GM19099 (cell line): ENCODE results near the gene BCL2L13.

Experiments
- POLR2A ChIP-seq: IDR thresholded peaks from 3 replicates; pipeline ENCODE4 v1.6.1; 2011; ENCODE audit warnings: low read depth; ENCODE audit not compliant: insufficient read length; ENCODE audit errors: extremely low read depth

BCL2L13 gene

DNA sequence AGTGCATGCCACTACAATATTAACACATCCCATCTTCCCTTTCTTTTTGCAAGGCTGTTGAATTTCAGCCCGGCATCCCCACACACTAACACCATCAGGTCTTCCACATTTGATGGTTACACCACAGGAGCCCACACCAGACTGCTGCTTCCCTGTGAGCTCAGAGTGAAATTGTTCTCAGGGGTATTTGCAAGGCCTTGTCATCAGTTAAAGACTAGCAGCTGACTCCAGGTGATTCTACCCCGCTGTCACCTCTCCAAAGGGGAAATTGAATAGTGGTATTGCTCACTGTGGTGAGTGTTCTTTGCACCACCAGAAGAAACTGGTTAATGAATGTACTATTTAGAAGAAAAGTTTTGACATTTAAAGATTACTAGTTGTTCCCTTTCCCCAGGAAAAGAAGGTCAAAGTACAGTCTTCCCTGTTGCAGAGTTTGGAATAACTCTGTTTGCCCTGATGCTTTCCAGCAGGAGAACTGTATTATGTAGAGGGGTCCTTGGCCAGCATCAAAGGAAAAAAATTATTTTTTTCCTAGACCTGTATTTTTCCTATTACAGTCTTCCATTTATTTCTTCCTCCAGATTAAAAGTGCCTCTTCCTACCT, 93.8 kb downstream of the BCL2L13 start:
- no peak for TF ChIP-seq POLR2A

DNA sequence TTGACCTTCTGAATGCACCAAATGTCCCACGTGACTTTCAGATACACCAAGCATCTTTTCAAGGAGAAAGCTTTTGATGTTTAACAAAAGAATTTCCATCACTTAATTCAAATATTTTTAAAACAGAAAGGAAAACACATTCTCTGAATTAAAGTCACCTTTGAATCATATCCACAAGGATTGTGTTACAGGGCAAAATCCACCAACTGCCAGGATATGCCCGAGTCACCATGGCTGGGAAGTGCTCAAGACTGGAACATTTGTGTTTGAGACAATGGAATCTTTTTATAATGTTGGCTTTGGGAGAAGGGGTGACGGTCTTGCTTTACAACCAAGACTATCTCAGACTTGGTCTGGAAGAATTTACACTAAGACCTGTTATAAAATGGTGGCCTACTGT, 94.9 kb downstream of the BCL2L13 start:
- no peak for TF ChIP-seq POLR2A

DNA sequence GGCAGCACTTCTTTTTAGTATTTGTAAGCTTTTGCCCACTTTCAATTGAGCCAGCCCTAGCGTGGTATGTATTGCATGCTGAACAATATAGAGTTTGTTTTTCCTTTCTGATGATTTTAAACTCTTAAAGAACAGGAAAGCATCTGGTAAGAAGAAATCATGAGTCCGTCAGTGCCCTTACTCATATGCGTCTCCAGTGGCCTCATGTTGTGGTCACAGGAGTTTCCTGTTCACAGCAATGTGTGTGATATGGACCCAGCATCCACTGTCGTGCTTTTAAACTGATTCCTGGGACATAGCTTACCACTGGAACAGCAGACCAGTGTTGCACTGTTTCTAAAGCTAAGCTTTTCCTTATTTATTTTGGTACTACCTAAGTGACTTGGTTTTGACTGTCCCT, 95.6 kb downstream of the BCL2L13 start:
- no peak for TF ChIP-seq POLR2A

GRCh38 chr22:17738386-17739128, 100.0 kb downstream of the BCL2L13 start:
- TF ChIP-seq POLR2A = no peak

- no peak for TF ChIP-seq POLR2A
Measured at GRCh38 chr22:17739196-17739975, 100.8 kb downstream of the BCL2L13 start.

DNA sequence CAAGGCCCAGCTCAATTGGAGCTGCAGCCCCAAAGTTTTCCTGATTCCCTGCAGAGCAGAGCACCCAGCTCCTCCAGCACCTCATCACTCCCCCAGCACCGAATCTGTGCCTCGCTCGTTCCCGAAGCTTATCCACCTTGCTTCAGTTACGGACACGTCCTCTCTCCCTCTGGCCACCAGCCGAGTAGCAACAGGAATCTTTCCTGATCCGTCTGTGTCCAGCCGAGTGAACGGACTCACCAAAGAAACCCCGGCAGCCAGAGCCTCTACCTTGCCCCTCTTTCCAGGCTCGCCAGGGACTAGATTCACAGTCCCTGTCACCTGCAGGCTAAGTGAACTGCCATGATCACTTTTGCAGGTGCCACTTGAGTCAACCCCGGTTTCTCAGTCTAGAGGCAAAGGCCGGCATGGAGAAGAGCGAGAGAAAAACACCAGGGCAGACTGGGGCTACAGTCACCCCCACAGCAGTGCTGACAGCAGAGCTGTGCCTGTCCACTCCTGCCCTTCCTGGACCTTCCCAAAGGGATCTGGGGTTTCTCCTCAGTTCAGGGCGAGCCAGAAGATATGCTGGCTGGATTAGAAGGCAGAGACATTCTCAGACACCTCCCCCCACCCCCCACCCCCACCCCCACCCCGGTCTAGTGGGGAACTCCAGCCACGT, 103.4 kb downstream of the BCL2L13 start:
- TF ChIP-seq POLR2A = no peak

GRCh38 chr22:17742527-17742902, 104.0 kb downstream of the BCL2L13 start:
- TF ChIP-seq POLR2A = no peak

DNA sequence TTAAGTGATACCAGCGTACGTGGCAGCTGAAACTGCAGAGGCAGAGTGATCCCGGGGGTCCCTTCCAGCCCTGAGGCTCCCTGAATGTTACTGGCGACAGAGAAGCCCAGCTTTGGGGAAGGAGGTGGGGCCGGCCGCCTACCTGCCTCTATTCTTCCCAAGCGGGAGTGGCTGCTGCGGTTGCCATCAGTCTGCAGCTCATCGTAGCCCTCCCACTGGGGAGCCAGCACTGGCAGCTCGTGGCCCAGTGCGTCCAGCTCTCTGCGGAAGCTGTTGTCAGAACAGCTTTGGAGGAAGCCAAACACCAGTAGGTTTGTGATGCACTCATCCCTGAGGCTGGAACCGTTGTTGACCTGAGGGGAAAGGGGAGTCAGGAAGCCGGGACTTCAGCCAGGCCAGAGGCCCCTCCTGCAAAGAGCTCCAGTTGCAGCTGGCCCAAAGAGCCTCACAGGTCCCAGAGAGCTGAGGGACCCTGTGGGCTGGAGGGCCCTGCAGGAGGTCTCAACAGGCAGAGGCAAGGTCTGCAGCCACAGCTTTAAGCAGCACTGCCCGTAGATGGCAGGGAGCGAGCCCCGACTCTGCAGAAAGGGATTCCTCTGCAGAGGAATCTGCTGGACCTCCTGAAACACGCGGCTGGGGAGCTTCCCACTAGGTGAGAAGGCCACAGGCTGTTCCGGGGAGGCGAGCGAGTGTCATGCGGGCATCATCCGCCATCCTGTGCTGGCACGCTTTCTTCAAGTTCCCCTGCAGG, 105.3 kb downstream of the BCL2L13 start:
- no peak for TF ChIP-seq POLR2A

GRCh38 chr22:17744430-17744829, 105.9 kb downstream of the BCL2L13 start:
- no peak for TF ChIP-seq POLR2A

DNA sequence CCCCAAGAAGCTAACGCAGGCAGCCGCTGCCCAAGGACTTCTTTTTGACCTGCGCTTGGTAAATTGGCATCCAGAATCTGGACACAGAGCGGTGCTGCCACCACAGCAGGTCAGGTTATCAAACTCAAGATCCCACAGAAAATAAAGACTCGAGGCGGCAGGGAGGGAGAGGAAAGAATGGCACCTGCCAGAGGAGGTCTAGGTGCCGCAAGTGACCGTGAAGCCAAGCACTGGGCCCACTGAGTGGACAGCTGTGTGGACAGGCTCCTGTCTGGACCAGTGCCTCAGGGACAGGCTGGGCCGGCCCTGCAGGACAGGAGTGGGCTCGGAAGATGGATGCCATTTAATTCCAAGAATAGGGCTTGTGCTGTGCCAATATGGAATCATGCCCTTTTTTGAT, 108.4 kb downstream of the BCL2L13 start:
- TF ChIP-seq POLR2A = no peak

- TF ChIP-seq POLR2A = no peak
Measured at GRCh38 chr22:17748555-17749353, 110.2 kb downstream of the BCL2L13 start.

- no peak for TF ChIP-seq POLR2A
Measured at GRCh38 chr22:17749605-17750395, 111.2 kb downstream of the BCL2L13 start.

DNA sequence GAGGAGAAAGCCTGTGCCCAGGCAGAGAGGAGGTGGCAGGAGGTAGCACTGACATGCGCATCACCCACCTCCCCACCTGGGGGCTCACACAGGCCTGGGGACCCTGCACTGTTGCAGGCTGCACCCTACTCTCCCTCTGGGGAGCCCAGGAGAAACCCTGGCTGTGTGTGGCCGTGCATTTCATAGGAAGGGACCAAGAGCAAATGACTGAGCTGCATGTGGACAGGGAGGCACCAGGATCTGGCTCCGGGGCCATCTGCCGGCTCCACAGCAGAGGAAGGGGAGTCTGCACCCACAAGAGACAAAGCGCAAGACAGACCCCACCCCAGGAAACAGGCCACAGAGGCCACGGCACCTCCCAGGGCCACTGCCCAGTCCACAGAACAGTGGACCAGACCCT, 113.0 kb downstream of the BCL2L13 start:
- TF ChIP-seq POLR2A = no peak

- no peak for TF ChIP-seq POLR2A
Measured at GRCh38 chr22:17753401-17753989, 114.9 kb downstream of the BCL2L13 start.
